ACC112 (cell line): ENCODE measurements around the gene DNAJC27.

Experiments
- H2AFZ ChIP-seq: fragments of 200-600 bp; sonication (generic); one replicate; pipeline ENCODE4 v1.6.0; 2017; ENCODE audit warnings: antibody characterized with exemption, low read length; ENCODE audit not compliant: unreplicated experiment
- H3K27ac ChIP-seq: fragments of 200-600 bp; sonication (generic); 2 replicates; pipeline ENCODE4 v1.5.1; 2014; ENCODE audit warnings: low read depth, mild to moderate bottlenecking, antibody characterized with exemption, low read length, moderate library complexity
- H3K27me3 ChIP-seq: fragments of 200-600 bp; sonication (generic); 2 replicates; pipeline ENCODE4 v1.6.1; 2014; ENCODE audit warnings: mild to moderate bottlenecking, antibody characterized with exemption, low read length, moderate library complexity, mixed read lengths; ENCODE audit not compliant: insufficient read depth
- H3K36me3 ChIP-seq: fragments of 200-600 bp; sonication (generic); 2 replicates; pipeline ENCODE4 v1.6.1; 2016; ENCODE audit warnings: mild to moderate bottlenecking, antibody characterized with exemption, low read length, moderate library complexity, mixed read lengths; ENCODE audit not compliant: insufficient read depth
- H3K4me1 ChIP-seq: fragments of 200-600 bp; sonication (generic); one replicate; pipeline ENCODE4 v1.6.1; 2016; ENCODE audit warnings: low read length, mixed read lengths; ENCODE audit not compliant: insufficient read depth, unreplicated experiment, control insufficient read depth
- H3K4me3 ChIP-seq: fragments of 200-600 bp; sonication (generic); 2 replicates; pipeline ENCODE4 v1.5.1; 2014; ENCODE audit warnings: mild to moderate bottlenecking, low read depth, low read length
- H3K79me2 ChIP-seq: fragments of 200-600 bp; sonication (generic); one replicate; pipeline ENCODE4 v1.6.0; 2016; ENCODE audit warnings: low read length; ENCODE audit not compliant: control insufficient read depth, unreplicated experiment, insufficient read depth

The DNAJC27 gene

DNA sequence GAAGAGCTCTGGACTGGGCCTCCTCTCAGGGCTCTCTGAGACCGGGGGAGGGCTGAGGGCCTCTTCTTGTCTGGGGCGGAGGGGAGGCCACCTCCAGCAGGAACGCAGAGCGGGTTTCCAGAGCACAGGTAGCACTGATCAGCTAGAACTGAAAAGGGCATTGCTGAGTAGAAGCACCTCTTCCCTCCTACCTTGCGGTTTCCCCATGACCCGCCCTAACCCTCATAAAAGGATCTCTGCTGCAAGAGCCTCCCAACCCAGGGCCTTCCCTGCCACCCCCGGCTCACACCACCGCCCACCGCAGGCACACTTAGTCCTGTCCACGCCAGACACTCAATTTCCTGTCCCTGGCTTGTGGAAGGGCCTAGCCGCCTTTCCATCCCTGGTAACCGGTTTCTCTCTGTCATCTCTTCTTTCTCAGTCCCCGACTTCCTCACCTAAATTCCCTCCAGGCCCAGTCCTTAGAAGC is 52.7 kb downstream of the DNAJC27 start:
- peak overlapping the region; percentile 86 for H3K4me3 ChIP-seq
- H3K27me3 ChIP-seq = no peaks in the 10 kb centered on the region
- no peaks in the 10 kb centered on the region for H3K36me3 ChIP-seq
- H3K4me1 ChIP-seq = peaks cover 12% of the 10 kb centered on the region
- no peak overlapping the region for H3K27ac ChIP-seq
- H2AFZ ChIP-seq = peak overlapping the region; percentile 74
- H3K79me2 ChIP-seq = no peaks in the 10 kb centered on the region

DNA sequence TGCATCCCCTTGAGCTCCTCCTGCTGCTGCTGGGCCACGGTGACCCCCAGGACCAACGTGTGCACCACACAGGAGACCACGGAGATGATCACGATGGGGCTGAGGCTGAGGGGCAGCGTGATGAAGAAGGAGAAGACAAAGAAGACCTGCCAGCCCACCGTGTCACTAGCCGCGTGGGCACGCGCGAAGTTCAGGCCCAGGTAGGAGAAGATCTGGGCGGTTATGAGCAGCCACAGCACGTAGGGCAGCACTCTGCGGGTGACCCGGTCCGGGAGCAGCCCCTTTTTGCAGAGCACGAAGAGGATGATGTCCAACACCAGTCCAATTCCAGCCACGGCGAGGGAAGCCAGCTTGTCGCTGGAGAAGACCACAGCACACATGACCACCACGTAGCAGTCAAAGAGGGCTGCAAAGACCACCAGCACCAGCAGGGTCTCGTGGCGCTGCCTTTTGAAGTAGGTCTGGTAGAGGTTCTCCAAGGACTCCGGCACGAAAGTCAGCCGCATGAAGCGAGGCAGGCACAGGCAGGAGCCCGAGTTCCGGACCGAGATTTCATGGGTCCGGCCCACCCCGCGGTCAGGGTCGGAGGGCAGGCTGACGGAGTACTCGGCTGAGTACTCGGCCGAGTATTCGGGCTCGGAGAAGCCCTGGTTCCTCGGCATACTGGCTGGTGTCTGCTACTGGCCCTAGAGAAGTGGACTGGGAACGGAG is 53.3 kb downstream of the DNAJC27 start:
- Histone ChIP-seq H3K4me3 (peak overlapping the region; percentile 86), H3K27ac (no peak overlapping the region), H3K4me1 (peaks cover 12% of the 10 kb centered on the region), H3K36me3 (no peaks in the 10 kb centered on the region), H2AFZ (peak overlapping the region; percentile 74), H3K27me3 (no peaks in the 10 kb centered on the region), H3K79me2 (peaks cover under 1% of the 10 kb centered on the region)

DNA sequence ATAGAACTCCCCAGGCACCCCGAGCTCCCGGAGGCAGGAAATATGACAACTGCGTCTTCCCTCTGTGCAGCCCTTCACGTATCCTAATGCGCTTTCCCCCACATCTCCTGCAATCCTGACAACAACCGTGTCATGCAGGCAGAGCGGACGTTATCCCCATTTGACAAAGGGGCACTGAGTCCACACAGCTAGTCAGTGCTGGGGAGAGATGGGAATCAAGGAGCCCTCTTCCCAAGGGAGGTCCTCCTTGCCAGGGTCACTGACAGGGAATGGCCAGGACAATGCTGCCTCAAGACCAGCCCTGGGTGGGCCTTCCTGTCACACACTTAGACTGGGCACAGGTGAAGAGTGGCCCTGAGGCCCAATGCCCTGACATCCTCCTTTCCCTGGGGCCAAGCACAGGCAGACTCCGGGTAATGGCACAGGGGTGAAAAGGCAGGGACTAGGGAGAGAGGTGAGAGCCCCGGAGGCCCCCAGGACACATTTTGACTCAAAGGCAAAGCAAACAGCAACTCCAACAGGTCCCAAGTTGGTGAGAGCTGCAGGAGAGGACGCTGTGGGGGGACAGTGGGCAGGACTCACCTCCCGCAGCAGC is 53.9 kb downstream of the DNAJC27 start:
- Histone ChIP-seq H3K4me3 (no peak overlapping the region), H3K27me3 (no peaks in the 10 kb centered on the region), H2AFZ (no peak overlapping the region), H3K27ac (no peak overlapping the region), H3K36me3 (no peaks in the 10 kb centered on the region), H3K4me1 (peaks cover 12% of the 10 kb centered on the region), H3K79me2 (peaks cover 3% of the 10 kb centered on the region)

- Histone ChIP-seq H3K27ac (no peak overlapping the region), H3K36me3 (no peaks in the 10 kb centered on the region), H3K4me3 (no peak overlapping the region), H3K4me1 (peaks cover 12% of the 10 kb centered on the region), H2AFZ (no peak overlapping the region), H3K79me2 (peaks cover 3% of the 10 kb centered on the region), H3K27me3 (no peaks in the 10 kb centered on the region)
These were observed 54.7 kb downstream of the DNAJC27 start for GRCh38 chr2:24917086-24917485.

- Histone ChIP-seq H2AFZ (no peak overlapping the region), H3K4me3 (no peak overlapping the region), H3K27ac (no peak overlapping the region), H3K79me2 (peaks cover 3% of the 10 kb centered on the region), H3K27me3 (no peaks in the 10 kb centered on the region), H3K4me1 (peaks cover 12% of the 10 kb centered on the region), H3K36me3 (0 out of 2 replicates have a peak, but pooled peaks cover 3% of the 10 kb centered on the region)
These were observed 56.0 kb downstream of the DNAJC27 start for GRCh38 chr2:24915796-24916195.

DNA sequence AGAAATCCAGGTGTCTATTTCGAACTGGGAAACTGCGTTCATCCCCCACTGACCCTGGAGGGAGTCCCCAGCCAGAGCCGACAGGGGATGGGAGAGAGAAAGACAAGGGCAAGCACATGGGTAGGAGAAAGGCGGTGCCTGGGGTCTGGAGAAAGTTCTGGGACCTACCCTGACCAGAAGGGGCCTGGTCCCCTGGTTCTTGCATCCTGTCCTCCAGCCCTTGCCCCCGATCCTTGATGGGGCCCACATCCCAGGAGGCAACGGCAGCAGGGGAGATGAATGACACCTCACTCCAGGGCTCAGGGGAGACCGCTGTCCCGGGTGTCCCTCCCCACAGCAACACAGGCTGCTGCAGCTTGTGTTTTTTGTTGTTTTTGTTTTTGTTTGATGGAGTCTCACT is 56.6 kb downstream of the DNAJC27 start:
- H3K4me1 ChIP-seq = peaks cover 12% of the 10 kb centered on the region
- H2AFZ ChIP-seq = no peak overlapping the region
- 0 out of 2 replicates have a peak, but pooled peaks cover 3% of the 10 kb centered on the region for H3K36me3 ChIP-seq
- H3K4me3 ChIP-seq = no peak overlapping the region
- no peak overlapping the region for H3K27ac ChIP-seq
- H3K79me2 ChIP-seq = peaks cover 3% of the 10 kb centered on the region
- no peaks in the 10 kb centered on the region for H3K27me3 ChIP-seq

- Histone ChIP-seq H3K27ac (no peak overlapping the region), H3K27me3 (no peaks in the 10 kb centered on the region), H3K36me3 (0 out of 2 replicates have a peak, but pooled peaks cover 3% of the 10 kb centered on the region), H2AFZ (no peak overlapping the region), H3K4me3 (no peak overlapping the region), H3K79me2 (peaks cover 3% of the 10 kb centered on the region), H3K4me1 (peaks cover 12% of the 10 kb centered on the region)
These were observed 57.0 kb downstream of the DNAJC27 start for GRCh38 chr2:24914713-24915112.

- Histone ChIP-seq H3K4me3 (no peak overlapping the region), H2AFZ (no peak overlapping the region), H3K36me3 (0 out of 2 replicates have a peak, but pooled peaks cover 3% of the 10 kb centered on the region), H3K79me2 (peaks cover 3% of the 10 kb centered on the region), H3K27me3 (no peaks in the 10 kb centered on the region), H3K27ac (no peak overlapping the region), H3K4me1 (peaks cover 12% of the 10 kb centered on the region)
These were observed 57.8 kb downstream of the DNAJC27 start for GRCh38 chr2:24913911-24914310.

DNA sequence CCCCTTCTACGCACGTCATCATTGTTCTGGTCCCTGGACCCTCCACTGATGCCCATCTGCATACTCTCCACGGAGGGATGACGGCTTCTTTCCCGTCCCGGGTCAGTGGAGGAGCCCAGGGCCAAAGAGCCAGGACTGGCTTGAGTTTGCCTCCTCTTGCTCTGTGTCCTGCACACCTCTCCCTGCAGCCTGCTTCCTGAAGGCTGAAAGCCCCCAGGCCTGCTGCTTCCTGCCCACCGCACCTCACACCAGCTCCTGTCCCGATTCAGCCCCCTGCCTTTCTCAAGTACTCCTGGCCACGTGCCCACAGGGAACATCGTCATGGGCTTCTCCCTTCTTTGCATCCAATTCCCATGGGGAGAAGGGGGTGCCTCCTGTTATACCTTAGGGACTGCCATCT is 58.8 kb downstream of the DNAJC27 start:
- peaks cover 12% of the 10 kb centered on the region for H3K4me1 ChIP-seq
- H3K27me3 ChIP-seq = no peaks in the 10 kb centered on the region
- H3K27ac ChIP-seq = no peak overlapping the region
- H3K79me2 ChIP-seq = peaks cover 3% of the 10 kb centered on the region
- no peak overlapping the region for H2AFZ ChIP-seq
- no peak overlapping the region for H3K4me3 ChIP-seq
- 0 out of 2 replicates have a peak, but pooled peaks cover 3% of the 10 kb centered on the region for H3K36me3 ChIP-seq

DNA sequence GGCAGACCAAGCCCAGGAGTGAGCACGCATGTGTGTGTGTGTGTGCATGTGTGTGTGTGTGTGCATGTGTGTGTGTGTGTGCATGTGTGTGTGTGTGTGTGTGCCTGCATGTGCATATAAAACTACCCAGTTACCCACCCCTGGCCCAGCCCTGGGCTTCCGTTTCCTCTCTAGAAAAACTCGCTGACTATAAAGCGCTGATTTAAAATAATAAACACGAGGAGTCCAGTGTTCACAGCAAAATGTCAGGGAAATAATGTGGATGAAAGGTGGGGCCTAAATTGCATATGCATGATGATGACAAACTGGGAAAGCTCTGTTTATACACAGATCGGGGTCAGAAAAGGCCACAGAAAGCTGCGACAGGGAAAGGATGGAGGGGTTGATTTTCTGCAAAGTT is 59.2 kb downstream of the DNAJC27 start:
- H3K4me1 ChIP-seq = peaks cover 11% of the 10 kb centered on the region
- H3K4me3 ChIP-seq = no peak overlapping the region
- H3K27ac ChIP-seq = no peak overlapping the region
- 0 out of 2 replicates have a peak, but pooled peaks cover 3% of the 10 kb centered on the region for H3K36me3 ChIP-seq
- no peak overlapping the region for H2AFZ ChIP-seq
- H3K79me2 ChIP-seq = peaks cover 3% of the 10 kb centered on the region
- no peaks in the 10 kb centered on the region for H3K27me3 ChIP-seq

DNA sequence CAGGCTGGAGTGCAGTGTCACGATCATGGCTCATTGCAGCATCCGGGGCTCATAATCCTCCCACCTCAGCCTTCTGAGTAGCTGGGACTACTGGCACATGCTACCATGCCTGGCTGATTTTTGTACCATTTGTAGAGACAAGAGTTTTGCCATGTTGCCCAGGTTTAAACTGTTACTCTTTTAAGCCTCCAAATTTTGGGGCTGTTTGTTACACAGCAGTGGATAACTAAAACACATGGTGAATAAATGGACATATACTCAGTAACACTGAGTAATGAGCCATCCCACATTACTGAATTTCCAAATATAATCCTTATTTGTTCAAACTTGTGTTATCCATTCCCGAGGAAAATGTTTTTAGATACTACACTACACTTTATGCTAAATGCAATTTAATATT is 61.5 kb downstream of the DNAJC27 start:
- H2AFZ ChIP-seq = no peak overlapping the region
- H3K4me3 ChIP-seq = no peak overlapping the region
- peaks cover 3% of the 10 kb centered on the region for H3K79me2 ChIP-seq
- no peaks in the 10 kb centered on the region for H3K27me3 ChIP-seq
- H3K27ac ChIP-seq = no peak overlapping the region
- 0 out of 2 replicates have a peak, but pooled peaks cover 3% of the 10 kb centered on the region for H3K36me3 ChIP-seq
- no peaks in the 10 kb centered on the region for H3K4me1 ChIP-seq
